GM12874 (cell line): ENCODE results near the gene PPP2R2C.

Source experiments
- CTCF ChIP-seq: IDR thresholded peaks from 2 replicates; pipeline ENCODE4 v1.5.1; 2011; ENCODE audit warnings: low read depth, mild to moderate bottlenecking, control low read depth, low read length, moderate library complexity; ENCODE audit not compliant: insufficient read depth

Gene PPP2R2C

GRCh38 chr4:6283282-6283681 is 189.1 kb downstream of the PPP2R2C start:
- TF ChIP-seq CTCF: no peak

- TF ChIP-seq CTCF: no peak
Measured at GRCh38 chr4:6282314-6282771, 190.1 kb downstream of the PPP2R2C start.

GRCh38 chr4:6281436-6282313 is 190.7 kb downstream of the PPP2R2C start:
- no peak for TF ChIP-seq CTCF

- no peak for TF ChIP-seq CTCF
Measured at GRCh38 chr4:6280365-6280996, 191.9 kb downstream of the PPP2R2C start.

- TF ChIP-seq CTCF: no peak
Measured at GRCh38 chr4:6279582-6280289, 192.7 kb downstream of the PPP2R2C start.

- no peak for TF ChIP-seq CTCF
Measured at GRCh38 chr4:6278801-6279197, 193.6 kb downstream of the PPP2R2C start.

GRCh38 chr4:6277935-6278800 is 194.2 kb downstream of the PPP2R2C start:
- no peak for TF ChIP-seq CTCF
